OCI-LY7 (cell line): ENCODE data around the gene TXNDC8. TPM values are rescaled to one million over a fixed set of nuclear protein-coding genes. Genes with fewer than 3 reads are reported as not detected.
"Not testable (repeated sequence)": the region's sequence is repeated elsewhere in the genome, so short reads cannot be mapped to it uniquely, and the experiment has no call there.

Experiments used
- BruUV-seq: library from RNA; stranded (reverse); fragments of 400-500 nt; replicated peaks from 2 replicates; lab custom pipeline; 2021; lab: Mats Ljungman, UMichigan
- CTCF ChIA-PET: fragments of 300-600 bp; sonication (Branson Sonifier 250); formaldehyde crosslinking; loops from one replicate; lab custom pipeline; 2022; ENCODE audit warnings: antibody characterized with exemption; ENCODE audit not compliant: unreplicated experiment; lab: Charles Lee
- POLR2A ChIA-PET: fragments of 300-600 bp; sonication (Branson Sonifier 250); formaldehyde crosslinking; loops from one replicate; lab custom pipeline; 2022; ENCODE audit warnings: antibody characterized with exemption; lab: Charles Lee
- DNase-seq: peaks from one replicate; pipeline ENCODE4 v3.0.0-alpha.2; 2015; ENCODE audit warnings: low spot score
- H2AFZ ChIP-seq: fragments of 200-600 bp; sonication (generic), shearing (Covaris generic); 2 replicates; pipeline ENCODE4 v1.6.1; 2014; ENCODE audit warnings: mild to moderate bottlenecking, antibody characterized with exemption, low read length, moderate library complexity
- H3K27ac ChIP-seq: fragments of 200-600 bp; sonication (generic); 2 replicates; pipeline ENCODE4 v1.5.1; 2014; ENCODE audit warnings: mixed run types, low read depth, mild to moderate bottlenecking, moderate library complexity, low read length, inconsistent platforms; ENCODE audit not compliant: poor library complexity, severe bottlenecking
- H3K36me3 ChIP-seq: fragments of 200-600 bp; sonication (generic); 2 replicates; pipeline ENCODE4 v1.6.1; 2014; ENCODE audit warnings: mild to moderate bottlenecking, antibody characterized with exemption, low read length, moderate library complexity, mixed read lengths; ENCODE audit not compliant: insufficient read depth
- H3K4me1 ChIP-seq: fragments of 200-600 bp; sonication (generic); 2 replicates; pipeline ENCODE4 v1.5.1; 2014; ENCODE audit warnings: mild to moderate bottlenecking, low read length; ENCODE audit not compliant: insufficient read depth, poor library complexity, severe bottlenecking
- H3K4me2 ChIP-seq: fragments of 200-600 bp; sonication (generic); 2 replicates; pipeline ENCODE4 v1.6.1; 2014; ENCODE audit warnings: mild to moderate bottlenecking, low read length
- H3K4me3 ChIP-seq: fragments of 200-600 bp; sonication (generic); 2 replicates; pipeline ENCODE4 v1.5.1; 2014; ENCODE audit warnings: mild to moderate bottlenecking, low read depth, low read length; ENCODE audit not compliant: poor library complexity, severe bottlenecking
- H3K79me2 ChIP-seq: fragments of 200-600 bp; sonication (generic); 2 replicates; pipeline ENCODE4 v1.6.1; 2016; ENCODE audit warnings: low read depth, mild to moderate bottlenecking, low read length, moderate library complexity, mixed read lengths; ENCODE audit not compliant: insufficient read depth
- H3K9me2 ChIP-seq: fragments of 200-600 bp; sonication (generic); 2 replicates; pipeline ENCODE4 v1.6.1; 2016; ENCODE audit warnings: mild to moderate bottlenecking, low read length, mixed read lengths; ENCODE audit not compliant: insufficient read depth
- H3K9me3 ChIP-seq: fragments of 200-600 bp; sonication (generic); 2 replicates; pipeline ENCODE4 v1.6.1; 2014; ENCODE audit warnings: mild to moderate bottlenecking, mixed run types, low read length, mixed read lengths
- H4K20me1 ChIP-seq: fragments of 200-600 bp; sonication (generic); 2 replicates; pipeline ENCODE4 v1.6.1; 2014; ENCODE audit warnings: mild to moderate bottlenecking, antibody characterized with exemption, low read length, moderate library complexity, mixed read lengths; ENCODE audit not compliant: insufficient read depth
- CTCF ChIP-seq: fragments of 200-600 bp; sonication (generic); conservative IDR thresholded peaks from 2 replicates; pipeline ENCODE4 v1.5.1; 2014; ENCODE audit warnings: mild to moderate bottlenecking, antibody characterized with exemption, low read length, moderate library complexity, mixed read lengths
- EZH2phosphoT487 ChIP-seq: fragments of 200-600 bp; sonication (generic); IDR thresholded peaks from 2 replicates; pipeline ENCODE4 v1.6.1; 2018; ENCODE audit warnings: low read depth, borderline replicate concordance, mild to moderate bottlenecking, mixed run types, antibody characterized with exemption, low read length, moderate library complexity, mixed read lengths
- intact Hi-C: fragments of 100-400 bp; cut with micrococcal nuclease; formaldehyde crosslinking; loops from one replicate; pipeline ENCODE4 v1.10.0; 2022; ENCODE audit not compliant: unreplicated experiment
- total RNA-seq, 2 experiments: library from RNA; depleted of rRNA in 1 of 2; stranded (reverse); fragments of >200 nt in 1 of 2; shearing (Covaris generic) in 1 of 2; gene quantifications; 2 replicates each; pipeline ENCODE4 v1.2.3, GENCODE V29; 2014 to 2022

The TXNDC8 gene
- total RNA-seq, 2 experiments from 2014 or later: not detected

GRCh38 chr9:110364451-110364850 is 26.8 kb upstream of the TXNDC8 start:
- TF ChIP-seq CTCF: no peak
- no peak for TF ChIP-seq EZH2phosphoT487
- POLR2A ChIA-PET: no interaction called here
- no peaks in the 10 kb centered on the region for H3K79me2 ChIP-seq
- no peaks in the 10 kb centered on the region for H3K9me2 ChIP-seq
- no peak for DNase-seq
- intact Hi-C loops: no loop called here
- no peaks in the 10 kb centered on the region for H3K4me1 ChIP-seq
- no peak overlapping the region for H3K4me3 ChIP-seq
- no peaks in the 10 kb centered on the region for H3K36me3 ChIP-seq
- no peaks in the 10 kb centered on the region for H4K20me1 ChIP-seq
- BruUV-seq: no TSS peak
- H2AFZ ChIP-seq: no peak overlapping the region
- CTCF ChIA-PET: no interaction called here
- H3K4me2 ChIP-seq: no peak overlapping the region
- no peaks in the 10 kb centered on the region for H3K9me3 ChIP-seq
- H3K27ac ChIP-seq: no peak overlapping the region

DNA sequence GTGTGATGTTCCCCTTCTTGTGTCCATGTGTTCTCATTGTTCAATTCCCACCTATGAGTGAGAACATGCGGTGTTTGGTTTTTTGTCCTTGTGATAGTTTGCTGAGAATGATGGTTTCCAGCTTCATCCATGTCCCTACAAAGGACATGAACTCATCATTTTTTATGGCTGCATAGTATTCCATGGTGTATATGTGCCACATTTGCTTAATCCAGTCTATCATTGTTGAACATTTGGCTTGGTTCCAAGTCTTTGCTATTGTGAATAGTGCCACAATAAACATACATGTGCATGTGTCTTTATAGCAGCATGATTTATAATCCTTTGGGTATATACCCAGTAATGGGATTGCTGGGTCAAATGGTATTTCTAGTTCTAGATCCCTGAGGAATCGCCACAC is 21.3 kb upstream of the TXNDC8 start:
- H3K9me2 ChIP-seq: not testable (repeated sequence)

DNA sequence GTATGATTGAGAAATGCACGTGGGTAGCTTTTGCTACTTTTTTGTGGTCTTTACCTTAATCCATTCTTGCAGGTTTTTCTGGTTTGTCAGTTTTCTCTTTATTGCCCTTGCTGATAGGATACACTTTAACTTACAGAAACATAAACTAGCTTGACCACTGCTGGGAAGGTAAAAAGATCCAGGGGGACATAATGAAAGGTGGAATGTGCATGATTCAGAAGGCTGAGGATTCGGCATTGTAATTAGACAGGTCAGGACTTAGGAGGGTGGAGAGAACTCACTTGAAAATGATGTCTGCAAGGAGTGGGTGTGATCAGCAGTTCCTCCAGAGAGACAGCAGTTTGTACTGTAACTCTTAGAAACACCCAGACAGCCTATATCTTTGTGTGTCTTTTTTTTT is 19.8 kb upstream of the TXNDC8 start:
- no peak overlapping the region for H3K4me2 ChIP-seq

More for the DNA sequence above, 21.3 kb upstream of the TXNDC8 start:
- BruUV-seq, H3K4me3 ChIP-seq, H3K4me2 ChIP-seq, H3K9me3 ChIP-seq, H3K36me3 ChIP-seq, H3K27ac ChIP-seq, POLR2A ChIA-PET, H2AFZ ChIP-seq, DNase-seq, H4K20me1 ChIP-seq, H3K79me2 ChIP-seq, CTCF ChIA-PET, H3K4me1 ChIP-seq, intact Hi-C loops: not testable (repeated sequence)

More for the DNA sequence above, 19.8 kb upstream of the TXNDC8 start:
- DNase-seq: no peak
- intact Hi-C loops: no loop called here
- ChIA-PET CTCF (no interaction called here), POLR2A (interaction anchor here (0.6 to 1.1 kb wide), 2 partner anchors 41 to 601 kb away, joined by 3 to 4 read pairs; no protein-coding TSS in a partner anchor)
- Histone ChIP-seq H3K9me2 (no peaks in the 10 kb centered on the region), H3K9me3 (no peaks in the 10 kb centered on the region), H3K36me3 (no peaks in the 10 kb centered on the region), H4K20me1 (no peaks in the 10 kb centered on the region), H3K27ac (no peak overlapping the region), H3K4me3 (no peak overlapping the region), H2AFZ (no peak overlapping the region), H3K4me1 (no peaks in the 10 kb centered on the region), H3K79me2 (no peaks in the 10 kb centered on the region)
- BruUV-seq: no TSS peak
- TF ChIP-seq CTCF: no peak
- TF ChIP-seq EZH2phosphoT487: no peak
